WTC11 (cell line): Measurements from ENCODE around the gene LY6G5C. TPM values are rescaled to one million over a fixed set of nuclear protein-coding genes. Genes with fewer than 3 reads are reported as not detected.
A peak's percentile ranks its signal among the peaks of the same experiment; 100 is the strongest.

Experiments
- ATAC-seq: fragments of 200-7000 bp; cut with Tn5 transposase; 2 replicates; pipeline ENCODE4 v1.10.0; 2021; ENCODE audit warnings: mild to moderate bottlenecking, moderate library complexity
- CTCF ChIA-PET: fragments of 300-600 bp; sonication (Branson Sonifier 250); formaldehyde crosslinking; loops from one replicate; lab custom pipeline; 2021; ENCODE audit warnings: antibody characterized with exemption; lab: Charles Lee
- POLR2A ChIA-PET: fragments of 350-600 bp; sonication (Branson Sonifier 250); formaldehyde crosslinking; loops from one replicate; lab custom pipeline; 2021; ENCODE audit warnings: antibody characterized with exemption; lab: Charles Lee
- DNase-seq: peaks from one replicate; pipeline ENCODE4 v3.0.0; 2021; ENCODE audit warnings: low spot score
- H3K27ac Mint-ChIP-seq: 2 replicates; pipeline ENCODE4 v1.8.0; 2021; ENCODE audit warnings: mixed read lengths
- H3K27me3 Mint-ChIP-seq: 2 replicates; pipeline ENCODE4 v1.8.0; 2021; ENCODE audit warnings: low read depth, mild to moderate bottlenecking, moderate library complexity, mixed read lengths
- H3K36me3 Mint-ChIP-seq: 2 replicates; pipeline ENCODE4 v1.8.0; 2021; ENCODE audit warnings: mixed read lengths
- H3K4me1 Mint-ChIP-seq: 2 replicates; pipeline ENCODE4 v1.8.0; 2022; ENCODE audit warnings: mixed read lengths
- H3K4me3 Mint-ChIP-seq: 2 replicates; pipeline ENCODE4 v1.8.0; 2021; ENCODE audit warnings: mild to moderate bottlenecking, moderate library complexity, mixed read lengths
- H3K9me3 Mint-ChIP-seq: 2 replicates; pipeline ENCODE4 v1.8.0; 2021; ENCODE audit warnings: mixed read lengths
- ATF1 ChIP-seq: sonication (generic); formaldehyde crosslinking; IDR thresholded peaks from 2 replicates; pipeline ENCODE4 v1.8.1; 2023; ENCODE audit warnings: mild to moderate bottlenecking, moderate library complexity, missing genetic modification reagents
- CDX4 ChIP-seq: fragments of 250-450 bp; sonication (Bioruptor Pico); IDR thresholded peaks from 2 replicates; pipeline ENCODE4 v1.9.0; 2021; ENCODE audit warnings: moderate library complexity, mild to moderate bottlenecking, inconsistent platforms, borderline replicate concordance
- CTCF ChIP-seq: fragments of 200-600 bp; IDR thresholded peaks from 2 replicates; pipeline ENCODE4 v1.8.0; 2022; ENCODE audit warnings: antibody characterized with exemption
- E2F1 ChIP-seq: sonication (generic); formaldehyde crosslinking; IDR thresholded peaks from 2 replicates; pipeline ENCODE4 v1.8.0; 2022; ENCODE audit warnings: mild to moderate bottlenecking, missing genetic modification reagents
- FOXJ3 ChIP-seq: sonication (generic); formaldehyde crosslinking; IDR thresholded peaks from 2 replicates; pipeline ENCODE4 v1.9.0; 2021; ENCODE audit warnings: missing genetic modification reagents, mild to moderate bottlenecking, borderline replicate concordance
- FOXP1 ChIP-seq: sonication (generic); formaldehyde crosslinking; IDR thresholded peaks from 2 replicates; pipeline ENCODE4 v1.8.0; 2022; ENCODE audit warnings: missing genetic modification reagents, mild to moderate bottlenecking, moderate library complexity, borderline replicate concordance
- IRF2 ChIP-seq: sonication (generic); formaldehyde crosslinking; IDR thresholded peaks from 2 replicates; pipeline ENCODE4 v1.8.0; 2022; ENCODE audit warnings: low read depth, missing genetic modification reagents, borderline replicate concordance
- JUN ChIP-seq: sonication (generic); formaldehyde crosslinking; IDR thresholded peaks from 2 replicates; pipeline ENCODE4 v1.8.0; 2023; ENCODE audit warnings: mild to moderate bottlenecking, missing genetic modification reagents
- MXD4 ChIP-seq: fragments of 250-450 bp; sonication (Bioruptor Pico); IDR thresholded peaks from 2 replicates; pipeline ENCODE4 v1.8.0; 2021; ENCODE audit warnings: mild to moderate bottlenecking, moderate library complexity, borderline replicate concordance
- NFATC4 ChIP-seq: fragments of 250-450 bp; sonication (Bioruptor Pico); IDR thresholded peaks from 2 replicates; pipeline ENCODE4 v1.9.0; 2021; ENCODE audit warnings: mild to moderate bottlenecking
- NR2C2 ChIP-seq: sonication (generic); formaldehyde crosslinking; IDR thresholded peaks from 2 replicates; pipeline ENCODE4 v1.8.0; 2022; ENCODE audit warnings: mild to moderate bottlenecking, missing genetic modification reagents
- NR3C1 ChIP-seq: sonication (generic); formaldehyde crosslinking; conservative IDR thresholded peaks from 2 replicates; pipeline ENCODE4 v1.8.1; 2023; ENCODE audit warnings: low read depth, mild to moderate bottlenecking, missing genetic modification reagents
- OVOL2 ChIP-seq: fragments of 250-450 bp; sonication (Bioruptor Pico); IDR thresholded peaks from 2 replicates; pipeline ENCODE4 v1.9.0; 2021; ENCODE audit warnings: mild to moderate bottlenecking, borderline replicate concordance
- RORB ChIP-seq: fragments of 250-450 bp; sonication (Bioruptor Pico); IDR thresholded peaks from 2 replicates; pipeline ENCODE4 v1.9.0; 2021; ENCODE audit warnings: mild to moderate bottlenecking
- SOX15 ChIP-seq: fragments of 250-450 bp; sonication (Bioruptor Pico); IDR thresholded peaks from 2 replicates; pipeline ENCODE4 v1.9.0; 2021; ENCODE audit warnings: mild to moderate bottlenecking
- ZNF121 ChIP-seq: sonication (generic); formaldehyde crosslinking; IDR thresholded peaks from 2 replicates; pipeline ENCODE4 v1.8.0; 2023; ENCODE audit warnings: missing genetic modification reagents
- ZNF423 ChIP-seq: fragments of 250-450 bp; sonication (Bioruptor Pico); IDR thresholded peaks from 2 replicates; pipeline ENCODE4 v2.1.2; 2022; ENCODE audit warnings: mild to moderate bottlenecking, moderate library complexity
- ZNF512 ChIP-seq: sonication (generic); formaldehyde crosslinking; IDR thresholded peaks from 2 replicates; pipeline ENCODE4 v1.8.1; 2022; ENCODE audit warnings: missing genetic modification reagents, borderline replicate concordance
- ZSCAN18 ChIP-seq: fragments of 250-450 bp; sonication (Bioruptor Pico); IDR thresholded peaks from 2 replicates; pipeline ENCODE4 v2.1.2; 2022; ENCODE audit warnings: mild to moderate bottlenecking, moderate library complexity
- total RNA-seq: library from RNA; stranded (reverse); gene quantifications from 3 replicates; pipeline ENCODE4 v1.2.3, GENCODE V29; 2021
- TF ChIP-seq, protein P1 (sequence below): sonication (generic); formaldehyde crosslinking; IDR thresholded peaks from 2 replicates; pipeline ENCODE4 v1.8.1; 2022; ENCODE audit warnings: mild to moderate bottlenecking, missing genetic modification reagents, moderate library complexity, borderline replicate concordance
- TF ChIP-seq, protein P2 (sequence below): sonication (generic); formaldehyde crosslinking; conservative IDR thresholded peaks from 2 replicates; pipeline ENCODE4 v1.8.1; 2022; ENCODE audit warnings: mild to moderate bottlenecking, missing genetic modification reagents

LY6G5C gene
- total RNA-seq, 1 experiment from 2014 or later, result 1.0 TPM

GRCh38 chr6:31663126-31663960 is 17.5 kb downstream of the LY6G5C start:
- Mint-ChIP-seq H3K27ac (peak overlapping the region; percentile 84), H3K9me3 (no peaks in the 10 kb centered on the region), H3K36me3 (peaks cover 39% of the 10 kb centered on the region), H3K4me3 (peak overlapping the region; percentile 91), H3K4me1 (peaks cover 42% of the 10 kb centered on the region), H3K27me3 (no peaks in the 10 kb centered on the region)
- DNase-seq, result no peak
- POLR2A ChIA-PET, result interaction anchor here (0.5 to 1.5 kb wide), 3 partner anchors 27 to 491 kb away, joined by 3 to 4 read pairs (median 3); no protein-coding TSS in a partner anchor
- CTCF ChIA-PET, result interaction anchor here (0.7 to 1.1 kb wide), 2 partner anchors 65 to 107 kb away, joined by 4 to 6 read pairs; no protein-coding TSS in a partner anchor
- no peak for TF ChIP-seq CDX4 (CRISPR knock-in tag)
- TF ChIP-seq JUN (CRISPR knock-in tag), result no peak
- TF ChIP-seq E2F1 (CRISPR knock-in tag), result no peak
- TF ChIP-seq ZNF121 (CRISPR knock-in tag), result no peak
- TF ChIP-seq NFATC4 (CRISPR knock-in tag), result no peak
- TF ChIP-seq ZNF512 (CRISPR knock-in tag), result no peak
- no peak for TF ChIP-seq NR3C1 (CRISPR knock-in tag)
- no peak for TF ChIP-seq CTCF
- ATAC-seq, result no peak

- ChIA-PET CTCF (interaction anchor here (0.7 to 2.1 kb wide), 3 partner anchors 10 to 108 kb away, joined by 6 to 14 read pairs (median 12); partner anchors contain the start of genes BAG6 and DDAH2), POLR2A (no interaction called here)
- H3K27me3 Mint-ChIP-seq, result no peaks in the 10 kb centered on the region
- no peaks in the 10 kb centered on the region for H3K9me3 Mint-ChIP-seq
- TF ChIP-seq RORB (CRISPR knock-in tag), result no peak
- no peak for TF ChIP-seq NR2C2
- TF ChIP-seq, protein P1, sequence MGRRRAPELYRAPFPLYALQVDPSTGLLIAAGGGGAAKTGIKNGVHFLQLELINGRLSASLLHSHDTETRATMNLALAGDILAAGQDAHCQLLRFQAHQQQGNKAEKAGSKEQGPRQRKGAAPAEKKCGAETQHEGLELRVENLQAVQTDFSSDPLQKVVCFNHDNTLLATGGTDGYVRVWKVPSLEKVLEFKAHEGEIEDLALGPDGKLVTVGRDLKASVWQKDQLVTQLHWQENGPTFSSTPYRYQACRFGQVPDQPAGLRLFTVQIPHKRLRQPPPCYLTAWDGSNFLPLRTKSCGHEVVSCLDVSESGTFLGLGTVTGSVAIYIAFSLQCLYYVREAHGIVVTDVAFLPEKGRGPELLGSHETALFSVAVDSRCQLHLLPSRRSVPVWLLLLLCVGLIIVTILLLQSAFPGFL (CRISPR knock-in tag), result no peak
- TF ChIP-seq MXD4, result no peak
- TF ChIP-seq FOXP1 (CRISPR knock-in tag), result no peak
- no peak for TF ChIP-seq ZNF423 (CRISPR knock-in tag)
- TF ChIP-seq ZNF121 (CRISPR knock-in tag), result no peak
- TF ChIP-seq ATF1, result no peak
- no peak for TF ChIP-seq FOXJ3 (CRISPR knock-in tag)
- TF ChIP-seq, protein P2, sequence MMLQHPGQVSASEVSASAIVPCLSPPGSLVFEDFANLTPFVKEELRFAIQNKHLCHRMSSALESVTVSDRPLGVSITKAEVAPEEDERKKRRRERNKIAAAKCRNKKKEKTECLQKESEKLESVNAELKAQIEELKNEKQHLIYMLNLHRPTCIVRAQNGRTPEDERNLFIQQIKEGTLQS (CRISPR knock-in tag), result no peak
- TF ChIP-seq IRF2 (CRISPR knock-in tag), result no peak
- TF ChIP-seq OVOL2, result no peak
- no peak for TF ChIP-seq ZSCAN18 (CRISPR knock-in tag)
- TF ChIP-seq SOX15 (CRISPR knock-in tag), result no peak
- ATAC-seq, result no peak
- H3K4me3 Mint-ChIP-seq, result no peak overlapping the region
- peak overlapping the region; percentile 41; the same call in 1 of the 2 replicates for H3K27ac Mint-ChIP-seq
- peaks cover 43% of the 10 kb centered on the region for H3K4me1 Mint-ChIP-seq
- no peak for DNase-seq
- peaks cover 30% of the 10 kb centered on the region for H3K36me3 Mint-ChIP-seq
Observed at GRCh38 chr6:31662124-31662723, 18.6 kb downstream of the LY6G5C start.
